Bronchial epithelial cell (primary cell): Measurements from ENCODE around the gene ABCC1. TPM values are rescaled to one million over a fixed set of nuclear protein-coding genes. Genes with fewer than 3 reads are reported as not detected.
A peak's percentile ranks its signal among the peaks of the same experiment; 100 is the strongest.

Experiments used
- DNase-seq: peaks from one replicate; pipeline ENCODE4 v3.0.0-alpha.2; 2010; ENCODE audit warnings: low read depth
- FAIRE-seq: peaks from 2 replicates; lab custom pipeline; 2011; peaks lifted over from hg19 to GRCh38; lab: Jason Lieb, UNC
- H3K27me3 ChIP-seq: 2 replicates; pipeline ENCODE4 v1.5.1; 2011; ENCODE audit warnings: low read length; ENCODE audit not compliant: control insufficient read depth, insufficient read depth
- H3K36me3 ChIP-seq: 2 replicates; pipeline ENCODE4 v1.5.1; 2011; ENCODE audit warnings: low read length; ENCODE audit not compliant: control insufficient read depth, insufficient read depth
- H3K4me3 ChIP-seq: 2 replicates; pipeline ENCODE4 v1.5.1; 2011; ENCODE audit warnings: mild to moderate bottlenecking, low read depth, low read length, control low read depth
- CTCF ChIP-seq: IDR thresholded peaks from 2 replicates; pipeline ENCODE4 v1.5.1; 2011; ENCODE audit warnings: mild to moderate bottlenecking, moderate library complexity, low read length, control low read depth, inconsistent platforms; ENCODE audit not compliant: insufficient read depth, severe bottlenecking
- total RNA-seq: library from RNA; depleted of rRNA; stranded (reverse); fragments of >200 nt; gene quantifications from 2 replicates; pipeline ENCODE4 v1.2.1, GENCODE V29; 2014

ABCC1 gene
- total RNA-seq, 1 donor from 2014 or later: 31.3 TPM

- FAIRE-seq: no peak
- TF ChIP-seq CTCF: no peak
- H3K36me3 ChIP-seq: peaks cover 1% of the 10 kb centered on the region
- H3K4me3 ChIP-seq: no peak overlapping the region
- no peaks in the 10 kb centered on the region for H3K27me3 ChIP-seq
- no peak for DNase-seq
These were observed 11.7 kb downstream of the ABCC1 start for GRCh38 chr16:15961060-15961511.

GRCh38 chr16:15961571-15962090, 12.2 kb downstream of the ABCC1 start:
- Histone ChIP-seq H3K4me3 (no peak overlapping the region), H3K27me3 (no peaks in the 10 kb centered on the region), H3K36me3 (peaks cover 1% of the 10 kb centered on the region)
- TF ChIP-seq CTCF: no peak
- DNase-seq: no peak
- no peak for FAIRE-seq

GRCh38 chr16:15963307-15963910, 14.0 kb downstream of the ABCC1 start:
- TF ChIP-seq CTCF: no peak
- FAIRE-seq: no peak
- H3K36me3 ChIP-seq: peaks cover 1% of the 10 kb centered on the region
- no peak for DNase-seq
- H3K4me3 ChIP-seq: no peak overlapping the region
- H3K27me3 ChIP-seq: no peaks in the 10 kb centered on the region

- Histone ChIP-seq H3K27me3 (no peaks in the 10 kb centered on the region), H3K4me3 (no peak overlapping the region), H3K36me3 (no peaks in the 10 kb centered on the region)
- FAIRE-seq: no peak
- no peak for TF ChIP-seq CTCF
- DNase-seq: no peak
These were observed 17.0 kb downstream of the ABCC1 start for GRCh38 chr16:15966420-15966819.

- DNase-seq (peak; percentile 90), FAIRE-seq (no peak)
- no peak for TF ChIP-seq CTCF
- no peak overlapping the region for H3K4me3 ChIP-seq
- no peaks in the 10 kb centered on the region for H3K27me3 ChIP-seq
- H3K36me3 ChIP-seq: no peaks in the 10 kb centered on the region
These were observed 17.6 kb downstream of the ABCC1 start for GRCh38 chr16:15966836-15967546.
